Vagina (tissue), 2 donors: ENCODE data around the gene NCK1.

Source experiments
- POLR2A ChIP-seq, 2 donors: fragments of 450-650 bp; IDR thresholded peaks; one replicate each; pipeline ENCODE4 v1.6.1; 2017; ENCODE audit warnings: antibody characterized with exemption in 2 of 2, mild to moderate bottlenecking in 2 of 2, moderate library complexity in 2 of 2
- TF ChIP-seq, protein P1 (sequence below), 3 experiments: fragments of 450-650 bp in 2 of 3; fragments of 200-600 bp in 1 of 3; sonication (generic) in 1 of 3; IDR thresholded peaks; one replicate each; pipeline ENCODE4 v1.5.1; 2017 to 2019; ENCODE audit warnings: antibody characterized with exemption in 3 of 3, mild to moderate bottlenecking in 2 of 3, moderate library complexity in 2 of 3

DNA sequence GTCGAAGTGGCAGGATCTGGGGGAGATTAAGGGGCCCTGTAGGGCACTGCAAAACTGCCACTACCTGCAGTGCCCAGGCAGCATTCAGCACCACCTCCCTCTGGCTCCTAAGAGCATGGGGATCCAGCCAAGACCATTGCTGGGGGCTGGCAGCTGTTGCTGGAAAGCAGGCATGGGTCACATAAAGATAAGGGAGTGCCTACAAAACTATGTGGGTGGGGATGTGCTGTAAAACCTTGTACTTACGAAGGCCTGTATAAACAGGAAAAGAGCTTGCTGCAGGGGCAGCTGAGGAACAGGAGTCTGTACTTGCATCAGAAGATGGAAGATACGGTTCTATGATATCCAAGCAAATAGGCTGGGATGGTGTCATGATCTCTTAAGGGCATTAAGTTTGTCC, 122.8 kb downstream of the NCK1 start:
- no peak for TF ChIP-seq POLR2A (IDR thresholded peaks at IDR 0.05)
- TF ChIP-seq, protein P1, sequence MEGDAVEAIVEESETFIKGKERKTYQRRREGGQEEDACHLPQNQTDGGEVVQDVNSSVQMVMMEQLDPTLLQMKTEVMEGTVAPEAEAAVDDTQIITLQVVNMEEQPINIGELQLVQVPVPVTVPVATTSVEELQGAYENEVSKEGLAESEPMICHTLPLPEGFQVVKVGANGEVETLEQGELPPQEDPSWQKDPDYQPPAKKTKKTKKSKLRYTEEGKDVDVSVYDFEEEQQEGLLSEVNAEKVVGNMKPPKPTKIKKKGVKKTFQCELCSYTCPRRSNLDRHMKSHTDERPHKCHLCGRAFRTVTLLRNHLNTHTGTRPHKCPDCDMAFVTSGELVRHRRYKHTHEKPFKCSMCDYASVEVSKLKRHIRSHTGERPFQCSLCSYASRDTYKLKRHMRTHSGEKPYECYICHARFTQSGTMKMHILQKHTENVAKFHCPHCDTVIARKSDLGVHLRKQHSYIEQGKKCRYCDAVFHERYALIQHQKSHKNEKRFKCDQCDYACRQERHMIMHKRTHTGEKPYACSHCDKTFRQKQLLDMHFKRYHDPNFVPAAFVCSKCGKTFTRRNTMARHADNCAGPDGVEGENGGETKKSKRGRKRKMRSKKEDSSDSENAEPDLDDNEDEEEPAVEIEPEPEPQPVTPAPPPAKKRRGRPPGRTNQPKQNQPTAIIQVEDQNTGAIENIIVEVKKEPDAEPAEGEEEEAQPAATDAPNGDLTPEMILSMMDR (IDR thresholded peaks at IDR 0.05) = no peak
